T-cell (primary cell): ENCODE results near the gene PPM1B. TPM values are rescaled to one million over a fixed set of nuclear protein-coding genes. Genes with fewer than 3 reads are reported as not detected.
A peak's percentile ranks its signal among the peaks of the same experiment; 100 is the strongest.
"Not testable (repeated sequence)": the region's sequence is repeated elsewhere in the genome, so short reads cannot be mapped to it uniquely, and the experiment has no call there.

Experiments
- ATAC-seq, 4 experiments: fragments of 200-7000 bp in 3 of 4; fragments of 150-1000 bp in 1 of 4; cut with Tn5 transposase; replicated peaks in 1 of 4; 1 replicate in 3 of 4; 2 replicates in 1 of 4; pipeline ENCODE4 v1.10.0; 2021; ENCODE audit warnings: moderate library complexity in 3 of 4, mild to moderate bottlenecking in 2 of 4, moderate number of reproducible peaks in 1 of 4
- CTCF ChIA-PET, 2 donors: fragments of 300-600 bp; sonication (Branson Sonifier 250); formaldehyde crosslinking; loops; one replicate each; lab custom pipeline; 2022; ENCODE audit warnings: antibody characterized with exemption in 2 of 2; lab: Charles Lee
- POLR2A ChIA-PET, 2 donors: fragments of 300-600 bp; sonication (Branson Sonifier 250); formaldehyde crosslinking; loops; one replicate each; lab custom pipeline; 2022; ENCODE audit warnings: antibody characterized with exemption in 2 of 2; lab: Charles Lee
- DNase-seq, 35 experiments: peaks; one replicate each; pipeline versions ENCODE4 v3.0.0 to v3.0.0-alpha.2; 2013 to 2023
- H3K27ac ChIP-seq: one replicate; pipeline ENCODE4 v1.5.1; 2013; ENCODE audit warnings: low read length
- H3K27me3 ChIP-seq, 2 experiments: replicated peaks in 1 of 2; 1 replicate in 1 of 2; 2 replicates in 1 of 2; pipeline versions ENCODE4 v1.6.1 to v1.7.0; 2013; ENCODE audit warnings: low read length in 1 of 2, mixed read lengths in 1 of 2; ENCODE audit not compliant: control insufficient read depth in 2 of 2, insufficient read depth in 2 of 2; ENCODE audit errors: extremely low read depth in 1 of 2
- H3K36me3 ChIP-seq, 2 donors: 1 replicate in 1 of 2; 2 replicates in 1 of 2; pipeline versions ENCODE4 v1.6.1 to v1.7.0; 2013; ENCODE audit warnings: low read length in 1 of 2; ENCODE audit not compliant: control insufficient read depth in 2 of 2, insufficient read depth in 1 of 2; ENCODE audit errors: extremely low read depth in 1 of 2
- H3K4me1 ChIP-seq, 2 experiments: 1 replicate in 1 of 2; 2 replicates in 1 of 2; pipeline versions ENCODE4 v1.6.1 to v1.7.0; 2013; ENCODE audit warnings: low read length in 2 of 2, mixed read lengths in 1 of 2; ENCODE audit not compliant: insufficient read depth in 2 of 2, control insufficient read depth in 1 of 2; ENCODE audit errors: extremely low read depth in 1 of 2
- H3K4me3 ChIP-seq, 2 donors: 1 replicate in 1 of 2; 2 replicates in 1 of 2; pipeline versions ENCODE4 v1.5.1 to v1.7.0; 2013; ENCODE audit warnings: mild to moderate bottlenecking in 2 of 2, low read length in 1 of 2, moderate library complexity in 1 of 2; ENCODE audit not compliant: control insufficient read depth in 1 of 2; ENCODE audit errors: extremely low read depth in 1 of 2
- H3K9me3 ChIP-seq: 2 replicates; pipeline ENCODE4 v1.7.0; 2013
- H3K27ac Mint-ChIP-seq, 2 donors: one replicate each; pipeline ENCODE4 v1.8.0; 2020 to 2021; ENCODE audit warnings: mild to moderate bottlenecking in 2 of 2, mixed read lengths in 2 of 2
- H3K27me3 Mint-ChIP-seq, 2 donors: one replicate each; pipeline ENCODE4 v1.8.0; 2021 to 2022; ENCODE audit warnings: mixed read lengths in 2 of 2
- H3K36me3 Mint-ChIP-seq: one replicate; pipeline ENCODE4 v1.8.0; 2021; ENCODE audit warnings: mixed read lengths
- H3K4me1 Mint-ChIP-seq, 3 donors: one replicate each; pipeline ENCODE4 v1.8.0; 2020 to 2022; ENCODE audit warnings: mixed read lengths in 3 of 3, mild to moderate bottlenecking in 1 of 3
- H3K4me3 Mint-ChIP-seq, 3 donors: one replicate each; pipeline ENCODE4 v1.8.0; 2020 to 2022; ENCODE audit warnings: mild to moderate bottlenecking in 3 of 3, mixed read lengths in 3 of 3, moderate library complexity in 3 of 3
- H3K9me3 Mint-ChIP-seq, 3 donors: one replicate each; pipeline ENCODE4 v1.8.0; 2020 to 2022; ENCODE audit warnings: mixed read lengths in 3 of 3
- WGBS: methylation state at CpG from one replicate; pipeline ENCODE4 v1.1.5; 2013; ENCODE audit warnings: missing lambda C conversion rate; ENCODE audit not compliant: insufficient coverage; 5-methylcytosine and 5-hydroxymethylcytosine counted together
- total RNA-seq, 35 experiments: library from RNA in 6 of 35; stranded (reverse) in 6 of 35; fragments of 120-200 nt in 1 of 35; gene quantifications; one replicate each; pipeline versions ENCODE4 v1.2.1 to v1.2.4 and lab custom pipeline; 2013 to 2026

PPM1B gene
- total RNA-seq, 5 donors from 2014 or later (not counting 1 experiment from before 2014, with no cell fraction given): 58.9 to 78.7 (median 70.3) TPM

DNA sequence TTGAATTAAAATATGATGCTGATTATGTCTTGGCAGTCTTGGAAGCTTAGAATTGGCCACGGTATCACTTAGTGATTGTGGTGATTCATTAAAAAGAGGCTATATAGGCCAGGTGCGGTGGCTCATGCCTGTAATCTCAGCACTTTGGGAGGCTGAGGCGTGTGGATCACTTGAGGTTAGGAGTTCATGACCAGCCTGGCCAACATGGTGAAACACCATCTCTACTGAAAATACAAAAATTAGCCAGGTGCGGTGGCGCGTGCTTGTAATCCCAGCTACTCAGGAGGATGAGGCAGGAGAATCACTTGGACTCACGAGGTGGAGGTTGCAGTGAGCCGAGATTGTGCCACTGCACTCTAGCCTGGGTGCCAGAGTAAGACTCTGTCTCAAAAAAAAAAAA lies 2.8 kb downstream of the PPM1B start:
- not testable (repeated sequence) for H3K9me3 ChIP-seq, H3K36me3 ChIP-seq, H3K9me3 Mint-ChIP-seq, H3K36me3 Mint-ChIP-seq, H3K27ac Mint-ChIP-seq, H3K27me3 Mint-ChIP-seq, H3K27ac ChIP-seq, ATAC-seq, H3K27me3 ChIP-seq, DNase-seq
- ChIA-PET CTCF (interaction anchor here in 1 of 2 donors (0.6 kb wide), 1 partner anchor 17 kb away, joined by 3 read pairs; no protein-coding TSS in a partner anchor), POLR2A (interaction anchor here (0.6 to 0.7 kb wide), 3 partner anchors 19 to 560 kb away, joined by 3 to 4 read pairs (median 4); no protein-coding TSS in a partner anchor)
- peaks cover 24 to 33% of the 10 kb centered on the region in 2 experiments for H3K4me1 ChIP-seq
- Mint-ChIP-seq H3K4me3 (peak overlapping the region; percentile 92 to 98 (median 94)), H3K4me1 (peaks cover 70 to 71% (median 70%) of the 10 kb centered on the region in 3 donors)
- H3K4me3 ChIP-seq: peak overlapping the region in 1 of 2 donors; percentile 4
- WGBS: 64% methylated on average over 5 of the region's 8 CpGs

DNA sequence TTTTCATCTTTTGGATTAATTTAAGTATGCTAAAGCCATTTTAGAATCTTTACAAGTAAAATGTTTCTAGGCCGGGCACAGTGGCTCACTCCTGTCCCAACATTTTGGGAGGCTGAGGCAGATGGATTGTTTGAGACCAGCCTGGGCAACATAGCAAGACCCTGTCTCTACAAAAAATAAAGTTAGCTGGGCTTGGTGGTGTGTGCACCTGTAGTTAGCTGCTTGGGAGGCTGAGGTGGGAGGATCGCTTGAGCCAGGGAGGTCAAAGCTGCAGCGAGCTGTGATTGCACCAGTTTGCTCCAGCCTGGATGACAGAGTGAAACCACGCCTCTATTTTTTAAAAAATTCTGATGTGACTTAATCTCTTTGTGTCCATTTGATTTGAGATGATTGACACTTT lies 3.9 kb downstream of the PPM1B start:
- peak overlapping the region; percentile 22 to 40 (median 31) for H3K4me3 Mint-ChIP-seq
- ChIA-PET POLR2A (no interaction called here), CTCF (interaction anchor here in 1 of 2 donors (0.9 kb wide), 1 partner anchor 31 kb away, joined by 3 read pairs; no protein-coding TSS in a partner anchor)
- H3K27ac ChIP-seq: no peak overlapping the region
- H3K36me3 Mint-ChIP-seq: peaks cover 3% of the 10 kb centered on the region
- no peak overlapping the region for H3K4me3 ChIP-seq
- H3K27me3 Mint-ChIP-seq: no peaks in the 10 kb centered on the region
- H3K4me1 Mint-ChIP-seq: peaks cover 73 to 76% (median 74%) of the 10 kb centered on the region in 3 donors
- no peaks in the 10 kb centered on the region for H3K9me3 Mint-ChIP-seq
- no peaks in the 10 kb centered on the region for H3K9me3 ChIP-seq
- 100% methylated on average over 1 of the region's 4 CpGs for whole genome bisulfite sequencing
- peaks cover 31 to 38% of the 10 kb centered on the region in 2 experiments for H3K4me1 ChIP-seq
- H3K27me3 ChIP-seq: no peaks in the 10 kb centered on the region
- no peak for ATAC-seq
- H3K36me3 ChIP-seq: no peaks in the 10 kb centered on the region
- no peak for DNase-seq
- no peak overlapping the region for H3K27ac Mint-ChIP-seq

DNA sequence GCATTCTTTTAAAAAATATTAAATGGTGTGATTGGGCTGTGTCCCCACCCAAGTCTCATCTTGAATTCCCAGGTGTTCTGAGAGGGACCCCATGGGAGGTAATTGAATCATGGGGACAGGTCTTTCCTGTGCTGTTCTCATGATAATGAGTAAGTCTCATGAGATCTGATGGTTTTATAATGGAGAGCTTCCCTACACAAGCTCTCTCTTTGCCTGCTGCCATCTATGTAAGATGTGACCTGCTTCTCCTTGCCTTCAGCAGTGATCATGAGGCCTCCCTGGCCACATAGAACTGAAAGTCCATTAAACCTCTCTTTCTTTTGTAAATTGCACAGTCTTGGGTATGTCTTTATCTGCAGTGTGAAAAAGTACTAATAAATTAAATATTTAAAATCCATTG lies 10.3 kb downstream of the PPM1B start:
- Mint-ChIP-seq H3K4me3 (no peak overlapping the region), H3K27ac (no peak overlapping the region)

DNA sequence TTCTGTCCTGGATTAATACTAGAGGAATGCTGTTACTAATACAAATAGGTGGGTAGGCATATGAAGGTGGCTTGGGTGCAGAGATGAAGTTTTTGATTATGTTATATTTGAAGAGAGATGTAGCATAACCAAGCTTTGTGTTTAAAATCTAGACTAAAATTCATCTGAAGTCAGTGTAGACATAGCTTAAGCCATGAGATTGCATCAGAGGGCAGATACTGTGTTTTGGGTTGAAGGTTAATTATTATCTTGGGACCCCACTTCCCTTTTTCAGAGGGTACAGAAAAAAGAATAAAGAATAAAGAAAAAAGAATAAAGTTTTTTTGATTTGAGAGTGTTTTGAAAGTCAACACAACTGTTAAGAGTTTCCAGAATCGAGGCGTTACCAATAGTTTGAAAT lies 13.0 kb downstream of the PPM1B start:
- 83% methylated on average over 2 of the region's 2 CpGs for WGBS
- no peaks in the 10 kb centered on the region for H3K27me3 Mint-ChIP-seq
- peaks cover 0 to 5% of the 10 kb centered on the region in 2 donors for H3K36me3 ChIP-seq
- H3K4me1 ChIP-seq: peaks cover 32 to 35% of the 10 kb centered on the region in 2 experiments
- peak overlapping the region in 1 of 2 donors; percentile 66 for H3K27ac Mint-ChIP-seq
- ChIA-PET CTCF (interaction anchor here in 1 of 2 donors (1.8 kb wide), 1 partner anchor 61 kb away, joined by 4 read pairs; no protein-coding TSS in a partner anchor), POLR2A (interaction anchor here (0.6 to 1.4 kb wide), 2 partner anchors 8 to 11 kb away, joined by 5 read pairs; no protein-coding TSS in a partner anchor)
- ATAC-seq (no peak), DNase-seq (no peak)
- H3K36me3 Mint-ChIP-seq: peaks cover 22% of the 10 kb centered on the region
- H3K4me1 Mint-ChIP-seq: peaks cover 77 to 85% (median 80%) of the 10 kb centered on the region in 3 donors
- no peak overlapping the region for H3K4me3 ChIP-seq
- no peaks in the 10 kb centered on the region for H3K9me3 ChIP-seq
- H3K4me3 Mint-ChIP-seq: peak overlapping the region in 1 of 3 donors; percentile 0
- H3K27me3 ChIP-seq: no peaks in the 10 kb centered on the region
- H3K9me3 Mint-ChIP-seq: no peaks in the 10 kb centered on the region
- H3K27ac ChIP-seq: no peak overlapping the region

More for the DNA sequence above, 10.3 kb downstream of the PPM1B start:
- Mint-ChIP-seq H3K9me3 (no peaks in the 10 kb centered on the region), H3K27me3 (no peaks in the 10 kb centered on the region), H3K36me3 (peaks cover 25% of the 10 kb centered on the region), H3K4me1 (peaks cover 79 to 86% (median 79%) of the 10 kb centered on the region in 3 donors)
- ChIA-PET POLR2A (no interaction called here), CTCF (no interaction called here)
- ATAC-seq (no peak), DNase-seq (no peak)
- no peak overlapping the region for H3K4me3 ChIP-seq
- H3K27ac ChIP-seq: no peak overlapping the region
- peaks cover 30 to 44% of the 10 kb centered on the region in 2 experiments for H3K4me1 ChIP-seq
- H3K27me3 ChIP-seq: no peaks in the 10 kb centered on the region
- H3K9me3 ChIP-seq: no peaks in the 10 kb centered on the region
- peaks cover 0 to 5% of the 10 kb centered on the region in 2 donors for H3K36me3 ChIP-seq

DNA sequence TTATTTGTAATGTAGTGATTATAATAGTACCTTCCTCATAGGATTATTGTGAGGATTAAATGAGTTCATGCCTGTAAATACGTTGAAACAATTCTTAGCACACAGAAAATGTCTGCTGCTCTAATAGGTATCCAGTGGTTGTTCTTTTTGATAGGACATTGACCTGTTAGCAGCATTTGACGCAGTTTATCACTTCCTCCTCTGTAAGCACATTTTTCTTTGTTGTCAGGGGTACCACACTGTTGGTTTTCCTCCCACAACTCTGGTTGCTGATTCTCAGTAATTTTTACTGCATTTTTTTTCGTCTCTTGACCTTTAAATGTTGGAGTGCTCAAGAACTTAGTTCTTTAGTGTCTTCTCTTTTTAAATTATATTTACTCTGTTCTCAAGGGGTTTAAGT lies 15.4 kb downstream of the PPM1B start:
- H3K27me3 ChIP-seq: no peaks in the 10 kb centered on the region
- peak overlapping the region; percentile 62 to 75 for H3K27ac Mint-ChIP-seq
- H3K4me1 Mint-ChIP-seq: peaks cover 87 to 93% (median 88%) of the 10 kb centered on the region in 3 donors
- H3K27ac ChIP-seq: peak overlapping the region; percentile 52
- 0% methylated on average over 1 of the region's 3 CpGs for WGBS
- ChIA-PET CTCF (no interaction called here), POLR2A (no interaction called here)
- peaks cover 27 to 33% of the 10 kb centered on the region in 2 experiments for H3K4me1 ChIP-seq
- peak in 11 of 35 experiments; percentile 5 to 55 (median 11) for DNase-seq
- peaks cover 31% of the 10 kb centered on the region for H3K36me3 Mint-ChIP-seq
- no peaks in the 10 kb centered on the region for H3K9me3 Mint-ChIP-seq
- no peaks in the 10 kb centered on the region for H3K27me3 Mint-ChIP-seq
- H3K9me3 ChIP-seq: no peaks in the 10 kb centered on the region
- ATAC-seq: peak; percentile 46 to 92 (median 74)
- peak overlapping the region in 2 of 3 donors; percentile 34 to 41 for H3K4me3 Mint-ChIP-seq
- no peak overlapping the region for H3K4me3 ChIP-seq
- peaks cover 0 to 5% of the 10 kb centered on the region in 2 donors for H3K36me3 ChIP-seq

DNA sequence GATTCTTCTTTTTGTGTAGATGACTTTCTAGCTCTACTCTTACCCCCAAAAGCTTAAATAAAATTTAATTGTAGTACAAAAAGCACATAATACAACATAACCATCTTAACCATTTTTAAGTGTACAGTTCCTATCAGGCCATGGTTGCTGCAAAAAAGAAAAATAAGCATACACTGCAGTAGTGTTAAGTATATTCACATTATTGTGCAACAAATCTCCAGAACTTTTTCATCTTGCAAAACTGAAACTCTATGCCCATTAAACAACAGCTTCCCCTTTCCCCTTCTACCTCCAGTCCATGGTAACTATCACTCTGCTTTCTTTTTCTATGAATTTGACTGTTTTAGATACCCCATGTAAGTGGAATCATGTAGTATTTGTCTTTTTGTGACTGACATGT lies 18.1 kb downstream of the PPM1B start:
- Mint-ChIP-seq H3K36me3 (peaks cover 26% of the 10 kb centered on the region), H3K27me3 (no peaks in the 10 kb centered on the region), H3K27ac (peak overlapping the region in 1 of 2 donors; percentile 62), H3K9me3 (no peaks in the 10 kb centered on the region), H3K4me1 (peaks cover 86 to 93% (median 90%) of the 10 kb centered on the region in 3 donors), H3K4me3 (peak overlapping the region in 1 of 3 donors; percentile 15)
- POLR2A ChIA-PET: no interaction called here
- no peaks in the 10 kb centered on the region for H3K36me3 ChIP-seq
- no peaks in the 10 kb centered on the region for H3K27me3 ChIP-seq
- H3K27ac ChIP-seq: no peak overlapping the region
- ATAC-seq: no peak
- H3K4me1 ChIP-seq: peaks cover 28 to 33% of the 10 kb centered on the region in 2 experiments
- CTCF ChIA-PET: interaction anchor here in 1 of 2 donors (0.6 to 1.5 kb wide), 3 partner anchors 12 to 73 kb away, joined by 3 to 4 read pairs (median 3); no protein-coding TSS in a partner anchor
- H3K9me3 ChIP-seq: no peaks in the 10 kb centered on the region
- H3K4me3 ChIP-seq: no peak overlapping the region
- no peak for DNase-seq
